ENCODE data around the gene PLA2G2F. TPM values are rescaled to one million over a fixed set of nuclear protein-coding genes. Genes with fewer than 3 reads are reported as not detected.

Gene PLA2G2F
- total and polyA plus RNA-seq, 2 of the 13 experiments (the other 11 are each of a cell fraction or from before 2014, with no cell fraction given): not detected

GRCh38 chr1:20105856-20106255 is 33.3 kb upstream of the PLA2G2F start:
- no peak overlapping the region for H3K4me3 ChIP-seq (replicated peaks in 1 of 3; ENCODE audit: insufficient read depth in 1 of 3, low read depth in 2 of 3, low read length in 3 of 3)
- in situ Hi-C loops (cut with HindIII; ENCODE audit: extremely low pct_ligation_motif_present, low pct_unique_long_range_greater_than_20kb): no loop called here
- ChIA-PET CTCF (ENCODE audit: low intra/inter-chr PET ratio, low total read pairs) (no interaction called here), POLR2A (no interaction called here)
- H2AFZ ChIP-seq (ENCODE audit: low read length): no peak overlapping the region
- H4K20me1 ChIP-seq (ENCODE audit: insufficient read depth, low read length): no peaks in the 10 kb centered on the region
- no peaks in the 10 kb centered on the region for H3K36me3 ChIP-seq (replicated peaks in 1 of 2; ENCODE audit: control insufficient read depth in 1 of 2, insufficient read depth in 2 of 2, low read length in 2 of 2)
- TF ChIP-seq LBX2 (CRISPR knock-in tag; IDR thresholded peaks at IDR 0.05; ENCODE audit: borderline replicate concordance): no peak
- TF ChIP-seq FOXA1 (IDR thresholded peaks at IDR 0.05): no peak
- no peak for TF ChIP-seq FOXA1 (CRISPR knock-in tag; IDR thresholded peaks at IDR 0.05)
- TF ChIP-seq ZNF782 (CRISPR knock-in tag; IDR thresholded peaks at IDR 0.05; ENCODE audit: borderline replicate concordance): no peak
- TF ChIP-seq ZNF773 (CRISPR knock-in tag; IDR thresholded peaks at IDR 0.05; ENCODE audit: borderline replicate concordance): no peak
- TF ChIP-seq PLRG1 (conservative IDR thresholded peaks at IDR 0.05): no peak
- no peak for TF ChIP-seq NCOA1 (CRISPR knock-in tag; IDR thresholded peaks at IDR 0.05)
- no peak for TF ChIP-seq RAD21 (CRISPR knock-in tag; IDR thresholded peaks at IDR 0.05)
- TF ChIP-seq BHLHE40 (IDR thresholded peaks at IDR 0.05; ENCODE audit: low read length): no peak
- TF ChIP-seq XRCC5 (optimal IDR thresholded peaks at IDR 0.05; ENCODE audit: low read length): no peak
- TF ChIP-seq ZNF143 (CRISPR knock-in tag; IDR thresholded peaks at IDR 0.05): no peak
- no peak for TF ChIP-seq HMGXB3 (CRISPR knock-in tag; IDR thresholded peaks at IDR 0.05; ENCODE audit: borderline replicate concordance)
- no peak for TF ChIP-seq NPAS2 (CRISPR knock-in tag; IDR thresholded peaks at IDR 0.05; ENCODE audit: borderline replicate concordance)
- no peak for TF ChIP-seq ZXDC (CRISPR knock-in tag; IDR thresholded peaks at IDR 0.05)
- no peak for TF ChIP-seq PAX8 (CRISPR knock-in tag; IDR thresholded peaks at IDR 0.05; ENCODE audit: borderline replicate concordance)
- TF ChIP-seq ZNF550 (CRISPR knock-in tag; IDR thresholded peaks at IDR 0.05; ENCODE audit: borderline replicate concordance): no peak
- TF ChIP-seq GPBP1L1 (CRISPR knock-in tag; IDR thresholded peaks at IDR 0.05): no peak
- no TSS peak for BruUV-seq (replicated peaks)
- peaks cover 7% of the 10 kb centered on the region; the same call in 1 of the 2 replicates for H3K4me1 ChIP-seq (ENCODE audit: insufficient read depth, low read length)
- ATAC-seq (no peak), FAIRE-seq (no peak), DNase-seq (ENCODE audit: low spot score) (no peak)
- H3K9me3 ChIP-seq (ENCODE audit: low read length): no peaks in the 10 kb centered on the region
- no peaks in the 10 kb centered on the region for H3K79me2 ChIP-seq (ENCODE audit: insufficient read depth, low read length)
- H3K4me2 ChIP-seq (ENCODE audit: low read depth, low read length): no peak overlapping the region
- peaks cover 0 to 4% of the 10 kb centered on the region in 2 experiments; a peak in 2 of 5 replicates for H3K27me3 ChIP-seq (ENCODE audit: control insufficient read depth in 1 of 2, insufficient read depth in 2 of 2, low read length in 2 of 2)
- no peak overlapping the region for H3K9ac ChIP-seq (ENCODE audit: insufficient read depth, low read depth, low read length)
- intact Hi-C loops (cut with micrococcal nuclease; ENCODE audit: unreplicated experiment): no loop called here
- no peak overlapping the region for H3K27ac ChIP-seq (ENCODE audit: extremely low read length, insufficient read depth, low read length)
- 0% methylated on average over 1 of the region's 1 CpG for WGBS (ENCODE audit: low lambda C conversion rate)
